B cell (primary cell): ENCODE results near the gene PPP1R13B. TPM values are rescaled to one million over a fixed set of nuclear protein-coding genes. Genes with fewer than 3 reads are reported as not detected.
A peak's percentile ranks its signal among the peaks of the same experiment; 100 is the strongest.

Experiments
- ATAC-seq: fragments of 200-7000 bp; cut with Tn5 transposase; one replicate; pipeline ENCODE4 v1.10.0; 2021; ENCODE audit warnings: low read depth, mild to moderate bottlenecking, moderate number of reproducible peaks, moderate library complexity
- CTCF ChIA-PET: fragments of 350-600 bp; sonication (Branson Sonifier 250); formaldehyde crosslinking; loops from one replicate; lab custom pipeline; 2021; ENCODE audit warnings: antibody characterized with exemption, inconsistent platforms; lab: Charles Lee
- POLR2A ChIA-PET: fragments of 350-600 bp; sonication (Branson Sonifier 250); formaldehyde crosslinking; loops from one replicate; lab custom pipeline; 2021; ENCODE audit warnings: antibody characterized with exemption; lab: Charles Lee
- DNase-seq: peaks from one replicate; pipeline ENCODE4 v3.0.0; 2013
- H2AFZ ChIP-seq: 2 replicates; pipeline ENCODE4 v1.6.1; 2012; ENCODE audit warnings: mild to moderate bottlenecking, low read depth, low read length; ENCODE audit not compliant: insufficient read depth, poor library complexity, severe bottlenecking
- H3K27ac ChIP-seq, 2 donors: 1 replicate in 1 of 2; 2 replicates in 1 of 2; pipeline ENCODE4 v1.5.1; 2012 to 2013; ENCODE audit warnings: low read length in 2 of 2, mild to moderate bottlenecking in 2 of 2, moderate library complexity in 1 of 2
- H3K27me3 ChIP-seq, 4 experiments: fragments of 200-600 bp in 1 of 4; sonication (generic) in 1 of 4; replicated peaks in 1 of 4; 1 replicate in 2 of 4; 2 replicates in 2 of 4; pipeline versions ENCODE4 v1.6.1 to v1.7.0; 2013 to 2016; ENCODE audit warnings: low read length in 3 of 4, mild to moderate bottlenecking in 2 of 4, mixed read lengths in 1 of 4, moderate library complexity in 1 of 4; ENCODE audit not compliant: insufficient read depth in 4 of 4, control insufficient read depth in 3 of 4; ENCODE audit errors: control extremely low read depth in 1 of 4
- H3K36me3 ChIP-seq, 2 experiments: replicated peaks in 1 of 2; 1 replicate in 1 of 2; 2 replicates in 1 of 2; pipeline versions ENCODE4 v1.6.1 to v1.7.1; 2013; ENCODE audit warnings: low read length in 1 of 2; ENCODE audit not compliant: insufficient read depth in 2 of 2, control insufficient read depth in 1 of 2; ENCODE audit errors: control extremely low read depth in 1 of 2, extremely low read depth in 1 of 2
- H3K4me1 ChIP-seq, 2 donors: fragments of 200-600 bp in 1 of 2; sonication (generic) in 1 of 2; 1 replicate in 1 of 2; 2 replicates in 1 of 2; pipeline versions ENCODE4 v1.5.1 to v1.6.1; 2013 to 2017; ENCODE audit warnings: low read length in 2 of 2; ENCODE audit not compliant: control insufficient read depth in 2 of 2, insufficient read depth in 2 of 2
- H3K4me2 ChIP-seq: replicated peaks from 2 replicates; pipeline ENCODE3; 2012; ENCODE audit warnings: mild to moderate bottlenecking, low read depth, low read length; ENCODE audit not compliant: poor library complexity, severe bottlenecking
- H3K4me3 ChIP-seq, 5 experiments: fragments of 200-600 bp in 1 of 5; sonication (generic) in 1 of 5; 1 replicate in 3 of 5; 2 replicates in 2 of 5; pipeline versions ENCODE4 v1.5.1 to v1.7.0; 2011 to 2016; ENCODE audit warnings: low read length in 4 of 5, mild to moderate bottlenecking in 4 of 5, low read depth in 2 of 5, control low read depth in 1 of 5, moderate library complexity in 1 of 5; ENCODE audit not compliant: insufficient read depth in 1 of 5; ENCODE audit errors: control extremely low read depth in 1 of 5, extremely low read depth in 1 of 5
- H3K79me2 ChIP-seq: fragments of 200-600 bp; sonication (generic); one replicate; pipeline ENCODE4 v1.6.0; 2016; ENCODE audit warnings: low read length; ENCODE audit not compliant: control insufficient read depth, insufficient read depth
- H3K9ac ChIP-seq: fragments of 200-600 bp; sonication (generic); 2 replicates; pipeline ENCODE4 v1.6.1; 2017; ENCODE audit warnings: mild to moderate bottlenecking, low read length, moderate library complexity
- H3K9me3 ChIP-seq, 3 donors: one replicate each; pipeline versions ENCODE4 v1.6.1 to v1.7.1; 2013; ENCODE audit warnings: low read length in 2 of 3; ENCODE audit not compliant: control insufficient read depth in 2 of 3, insufficient read depth in 1 of 3; ENCODE audit errors: control extremely low read depth in 1 of 3
- H4K20me1 ChIP-seq: 2 replicates; pipeline ENCODE4 v1.6.0; 2012; ENCODE audit warnings: mild to moderate bottlenecking, low read length; ENCODE audit not compliant: insufficient read depth, control insufficient read depth, poor library complexity, severe bottlenecking
- H3K27ac Mint-ChIP-seq: one replicate; pipeline ENCODE4 v1.8.0; 2021; ENCODE audit warnings: mixed read lengths
- H3K27me3 Mint-ChIP-seq: one replicate; pipeline ENCODE4 v1.8.0; 2021; ENCODE audit warnings: mixed read lengths
- H3K4me1 Mint-ChIP-seq: one replicate; pipeline ENCODE4 v1.8.0; 2021; ENCODE audit warnings: mixed read lengths
- H3K4me3 Mint-ChIP-seq: one replicate; pipeline ENCODE4 v1.8.0; 2021; ENCODE audit warnings: mixed read lengths
- H3K9me3 Mint-ChIP-seq: one replicate; pipeline ENCODE4 v1.8.0; 2022; ENCODE audit warnings: mixed read lengths; ENCODE audit not compliant: insufficient read depth
- EZH2 ChIP-seq: IDR thresholded peaks from 2 replicates; pipeline ENCODE4 v1.6.1; 2012; ENCODE audit warnings: borderline replicate concordance, low read depth, mild to moderate bottlenecking, moderate library complexity, low read length; ENCODE audit not compliant: insufficient read depth, poor library complexity, severe bottlenecking
- WGBS: methylation state at CpG from one replicate; pipeline ENCODE4 v1.1.5; 2013; ENCODE audit warnings: missing lambda C conversion rate; ENCODE audit not compliant: insufficient coverage; 5-methylcytosine and 5-hydroxymethylcytosine counted together
- intact Hi-C: fragments of 100-400 bp; cut with micrococcal nuclease; formaldehyde crosslinking; loops from one replicate; pipeline ENCODE4 v1.10.0; 2022
- polyA plus RNA-seq: library from polyadenylated mRNA; depleted of rRNA; stranded (reverse); fragments of >200 nt; gene quantifications from 2 replicates; pipeline ENCODE4 v1.2.3, GENCODE V29; 2012
- total RNA-seq, 2 donors: library from RNA; stranded (reverse); fragments of 120-200 nt in 1 of 2; gene quantifications; 1 replicate in 1 of 2; 2 replicates in 1 of 2; pipeline versions ENCODE4 v1.2.3 to v1.2.4, GENCODE V29; 2013 to 2022
- TF ChIP-seq, protein P1 (sequence below): fragments of 200-600 bp; IDR thresholded peaks from one replicate; pipeline ENCODE4 v1.8.0; 2022; ENCODE audit warnings: antibody characterized with exemption, mild to moderate bottlenecking

Gene PPP1R13B
- total and polyA plus RNA-seq, 2 donors (not counting 1 experiment from before 2014, with no cell fraction given) = 10.1 to 27.7 TPM

DNA sequence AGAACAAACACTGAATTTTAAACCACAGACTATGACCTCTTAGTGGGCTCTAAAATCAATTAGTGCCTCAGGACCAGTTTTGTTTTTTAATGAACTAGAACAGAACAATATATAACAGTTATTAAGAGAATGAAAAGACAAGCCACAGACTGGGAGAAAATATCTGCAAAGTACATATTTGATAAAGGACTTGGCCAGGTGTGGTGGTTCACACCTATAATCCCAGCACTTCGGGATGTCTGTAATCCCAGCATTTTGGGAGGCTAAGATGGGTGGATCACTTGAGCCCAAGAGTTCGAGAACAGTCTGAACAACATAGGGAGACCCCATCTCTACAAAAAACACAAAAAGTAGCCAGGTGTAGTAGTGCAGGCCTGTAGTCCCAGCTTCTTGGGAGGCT, 36.2 kb downstream of the PPP1R13B start:
- H3K4me3 Mint-ChIP-seq = no peak overlapping the region
- Histone ChIP-seq H3K4me2 (no peak overlapping the region), H3K36me3 (no peaks in the 10 kb centered on the region), H3K4me3 (no peak overlapping the region), H3K27me3 (no peaks in the 10 kb centered on the region), H3K79me2 (peaks cover 2% of the 10 kb centered on the region), H3K9me3 (peaks cover 0 to 4% (median 0%) of the 10 kb centered on the region in 3 donors), H4K20me1 (no peaks in the 10 kb centered on the region), H3K9ac (no peak overlapping the region), H2AFZ (no peak overlapping the region), H3K4me1 (peaks cover 0 to 4% of the 10 kb centered on the region in 2 donors), H3K27ac (no peak overlapping the region)
- ChIA-PET CTCF (interaction anchor here (0.7 kb wide), 2 partner anchors 29 to 708 kb away, joined by 3 to 4 read pairs; no protein-coding TSS in a partner anchor), POLR2A (no interaction called here)
- TF ChIP-seq, protein P1, sequence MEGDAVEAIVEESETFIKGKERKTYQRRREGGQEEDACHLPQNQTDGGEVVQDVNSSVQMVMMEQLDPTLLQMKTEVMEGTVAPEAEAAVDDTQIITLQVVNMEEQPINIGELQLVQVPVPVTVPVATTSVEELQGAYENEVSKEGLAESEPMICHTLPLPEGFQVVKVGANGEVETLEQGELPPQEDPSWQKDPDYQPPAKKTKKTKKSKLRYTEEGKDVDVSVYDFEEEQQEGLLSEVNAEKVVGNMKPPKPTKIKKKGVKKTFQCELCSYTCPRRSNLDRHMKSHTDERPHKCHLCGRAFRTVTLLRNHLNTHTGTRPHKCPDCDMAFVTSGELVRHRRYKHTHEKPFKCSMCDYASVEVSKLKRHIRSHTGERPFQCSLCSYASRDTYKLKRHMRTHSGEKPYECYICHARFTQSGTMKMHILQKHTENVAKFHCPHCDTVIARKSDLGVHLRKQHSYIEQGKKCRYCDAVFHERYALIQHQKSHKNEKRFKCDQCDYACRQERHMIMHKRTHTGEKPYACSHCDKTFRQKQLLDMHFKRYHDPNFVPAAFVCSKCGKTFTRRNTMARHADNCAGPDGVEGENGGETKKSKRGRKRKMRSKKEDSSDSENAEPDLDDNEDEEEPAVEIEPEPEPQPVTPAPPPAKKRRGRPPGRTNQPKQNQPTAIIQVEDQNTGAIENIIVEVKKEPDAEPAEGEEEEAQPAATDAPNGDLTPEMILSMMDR = no peak
- no peak for TF ChIP-seq EZH2
- H3K27me3 Mint-ChIP-seq = no peaks in the 10 kb centered on the region
- peaks cover 11% of the 10 kb centered on the region for H3K4me1 Mint-ChIP-seq
- DNase-seq (no peak), ATAC-seq (no peak)
- intact Hi-C loops = no loop called here
- H3K27ac Mint-ChIP-seq = no peak overlapping the region
- H3K9me3 Mint-ChIP-seq = no peaks in the 10 kb centered on the region
- WGBS = no CpG with 5 or more reads among the region's 2 CpGs

DNA sequence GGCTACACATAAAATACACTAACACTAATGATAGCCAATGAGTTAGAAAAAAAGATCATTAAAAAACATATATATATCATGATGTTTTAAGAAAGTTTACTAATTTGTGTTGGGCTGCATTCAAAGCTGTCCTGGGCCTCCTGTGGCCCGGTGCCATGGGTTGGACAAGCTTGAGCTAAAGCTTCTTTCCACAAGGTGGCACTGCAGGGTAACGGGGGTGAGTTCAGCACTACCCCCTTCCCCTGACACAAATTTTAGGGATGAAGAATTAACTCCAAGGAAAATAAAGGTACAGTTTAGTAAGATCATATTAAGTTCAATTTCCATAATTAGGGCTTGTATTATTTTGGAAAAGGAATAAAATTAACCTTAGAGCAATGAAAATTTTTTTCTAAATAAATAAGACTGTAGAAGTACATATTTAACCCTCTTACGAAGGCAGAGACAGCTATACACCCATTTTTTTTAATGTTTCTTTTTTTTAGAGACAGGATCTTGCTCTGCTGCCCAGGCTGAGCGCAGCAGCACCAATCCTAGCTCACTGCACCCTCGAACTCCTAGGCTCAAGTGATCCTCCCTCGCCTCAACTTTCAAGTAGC, 38.9 kb downstream of the PPP1R13B start:
- no peaks in the 10 kb centered on the region for H3K9me3 ChIP-seq
- peaks cover 3 to 4% of the 10 kb centered on the region in 2 donors for H3K4me1 ChIP-seq
- ATAC-seq (peak; percentile 74), DNase-seq (peak; percentile 74)
- no peak overlapping the region for H3K27ac ChIP-seq
- Mint-ChIP-seq H3K4me1 (peaks cover 17% of the 10 kb centered on the region), H3K27me3 (no peaks in the 10 kb centered on the region), H3K27ac (no peak overlapping the region), H3K4me3 (no peak overlapping the region), H3K9me3 (no peaks in the 10 kb centered on the region)
- intact Hi-C loops = loop anchor here (1.0 kb wide), 3 partner anchors 39 to 172 kb away; partner anchors contain the start of gene PPP1R13B
- POLR2A ChIA-PET = no interaction called here
- peaks cover 11% of the 10 kb centered on the region for H4K20me1 ChIP-seq
- H3K9ac ChIP-seq = no peak overlapping the region
- WGBS = 50% methylated on average over 1 of the region's 6 CpGs
- H3K79me2 ChIP-seq = peaks cover 15% of the 10 kb centered on the region
- H3K4me3 ChIP-seq = no peak overlapping the region
- H3K4me2 ChIP-seq = no peak overlapping the region
- no peak overlapping the region for H2AFZ ChIP-seq
- H3K36me3 ChIP-seq = no peaks in the 10 kb centered on the region
- CTCF ChIA-PET = interaction anchor here (0.6 to 9.1 kb wide), 36 partner anchors 8 to 756 kb away, joined by 3 to 136 read pairs (median 5); a partner anchor contains a TSS
- H3K27me3 ChIP-seq = no peaks in the 10 kb centered on the region
- no peak for TF ChIP-seq EZH2
- TF ChIP-seq, protein P1 = peak; percentile 98
